HG03039 (cell line): Measurements from ENCODE around the gene REPS2.

Source experiments
- ATAC-seq: cut with Tn5 transposase; IDR thresholded peaks from one replicate; pipeline ENCODE4 v1.9.1; 2021; ENCODE audit warnings: mild to moderate bottlenecking, moderate library complexity; ENCODE audit not compliant: unreplicated experiment

The REPS2 gene

DNA sequence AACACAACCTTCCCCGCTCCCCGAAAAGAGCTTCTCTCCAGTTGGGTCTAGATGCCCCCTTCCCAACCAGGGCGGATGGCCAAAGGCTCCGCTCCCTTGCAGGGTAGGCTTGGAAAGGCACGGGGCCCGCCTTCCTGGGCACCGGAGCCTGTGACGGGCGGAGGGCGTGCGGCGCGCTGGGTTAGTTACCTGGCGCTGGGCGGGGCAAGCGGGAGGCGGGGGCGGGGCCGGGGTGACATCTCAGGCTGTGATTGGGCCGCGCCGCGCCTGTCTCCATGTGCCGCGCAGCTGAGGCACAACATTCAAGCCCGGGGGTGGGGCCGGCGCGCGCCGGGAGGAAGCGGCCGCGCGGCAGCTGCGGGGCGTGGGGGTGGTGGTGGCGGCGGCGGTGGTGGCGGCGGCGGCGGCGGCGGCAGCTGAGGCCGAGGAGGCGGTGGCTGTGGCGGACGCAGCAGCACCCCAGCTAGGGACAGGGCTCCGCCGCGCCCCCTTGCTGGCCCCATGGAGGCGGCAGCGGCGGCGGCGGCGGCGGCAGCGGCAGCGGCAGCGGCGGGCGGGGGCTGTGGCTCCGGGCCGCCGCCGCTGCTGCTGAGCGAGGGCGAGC is at the start of gene REPS2:
Gene REPS2, plus strand, starts transcription at position 298 of the 604 bp plus-strand sequence. Its CDS starts 204 bp downstream, at position 502.
- peak; percentile 94 for ATAC-seq

DNA sequence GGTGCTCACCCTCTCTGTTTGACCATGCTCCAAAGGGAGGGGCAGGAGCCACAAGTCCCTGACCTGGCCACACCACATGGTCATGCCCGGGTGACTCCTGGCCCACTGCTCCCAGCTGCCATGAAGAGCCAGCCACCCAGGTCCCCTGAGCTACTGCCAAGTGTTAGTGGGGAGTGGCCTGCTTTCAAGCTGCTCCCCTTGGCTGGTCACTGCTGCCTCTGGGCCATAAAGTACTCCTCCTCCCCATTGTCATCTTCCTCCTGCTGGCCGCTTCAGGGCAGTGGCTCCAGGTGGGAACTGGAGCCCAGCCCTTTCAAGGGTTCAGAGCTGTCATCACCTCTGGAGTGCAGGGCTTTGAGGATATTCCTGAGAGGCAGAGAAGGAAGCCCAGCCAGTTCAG is 49.0 kb upstream of the REPS2 start:
- no peak for ATAC-seq

DNA sequence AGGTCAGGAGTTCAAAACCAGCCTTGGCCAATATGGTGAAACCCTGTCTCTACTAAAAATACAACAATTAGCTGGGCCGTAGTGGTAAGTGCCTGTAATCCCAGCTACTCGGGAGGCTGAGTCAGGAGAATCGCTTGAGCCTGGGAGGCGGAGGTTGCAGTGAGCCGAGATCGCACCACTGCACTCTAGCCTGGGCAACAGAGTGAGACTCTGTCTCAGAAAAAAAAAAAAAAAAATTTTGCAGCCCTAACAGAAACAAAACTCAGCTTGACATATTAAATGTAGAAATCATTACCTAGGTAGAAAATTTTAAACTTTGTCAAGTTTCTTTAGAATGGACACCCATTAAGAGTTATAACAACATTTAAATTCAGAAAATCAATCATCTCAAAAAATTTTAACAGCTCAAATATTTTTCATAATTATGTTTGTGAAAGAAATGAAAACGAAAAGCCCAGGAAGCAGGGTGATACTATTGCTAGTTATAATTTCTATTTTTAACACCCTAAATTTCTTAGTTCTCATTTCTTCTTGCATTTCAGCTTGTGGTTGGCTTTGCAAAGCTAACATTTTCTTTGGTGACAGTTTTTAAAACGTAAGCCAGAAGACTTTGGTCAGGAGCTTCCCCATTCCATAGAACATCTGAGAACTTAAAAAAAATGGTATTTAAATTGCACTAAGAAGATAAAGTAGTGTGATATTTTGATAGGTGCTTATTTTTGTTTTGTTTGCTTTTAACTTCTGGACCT is 43.0 kb upstream of the REPS2 start:
- ATAC-seq: no peak

DNA sequence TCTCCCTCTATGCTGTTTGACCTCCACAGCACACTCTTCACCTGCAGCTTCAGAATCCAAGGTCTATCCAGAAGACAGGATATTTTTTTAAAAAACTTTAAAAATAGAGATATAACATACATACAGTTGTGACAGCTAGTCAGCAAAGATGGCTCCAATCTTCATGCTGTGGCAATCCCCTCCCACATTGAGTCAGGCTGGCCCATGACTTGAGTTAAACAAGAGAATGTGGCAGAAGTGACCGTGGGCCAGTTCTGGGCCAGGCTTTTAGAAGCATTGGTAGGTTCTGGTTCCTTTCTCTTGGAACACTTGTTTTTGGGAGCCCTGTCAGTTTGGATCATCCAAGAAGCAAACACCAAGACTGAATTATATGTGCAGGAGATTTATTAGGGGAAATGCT is 36.1 kb upstream of the REPS2 start:
- ATAC-seq: no peak

DNA sequence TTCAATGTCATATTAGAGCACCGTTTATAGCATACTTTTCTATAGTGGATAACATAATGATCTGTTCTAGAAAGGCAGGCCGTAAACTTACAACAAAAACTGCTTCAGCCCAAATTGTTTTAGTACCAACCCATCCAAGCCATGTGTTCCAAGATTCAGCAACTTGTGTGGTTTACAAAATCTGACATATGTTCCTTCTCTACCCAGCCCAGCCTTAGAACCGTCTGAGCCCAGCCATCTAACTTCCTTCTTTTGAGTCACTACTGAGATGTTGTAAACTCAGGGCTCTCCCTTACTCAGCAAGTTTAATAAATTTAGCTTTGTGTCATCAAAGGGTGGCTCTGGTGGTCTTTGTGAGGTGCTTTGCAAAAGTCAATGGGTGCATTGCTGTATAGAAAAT is 32.4 kb upstream of the REPS2 start:
- ATAC-seq: no peak

DNA sequence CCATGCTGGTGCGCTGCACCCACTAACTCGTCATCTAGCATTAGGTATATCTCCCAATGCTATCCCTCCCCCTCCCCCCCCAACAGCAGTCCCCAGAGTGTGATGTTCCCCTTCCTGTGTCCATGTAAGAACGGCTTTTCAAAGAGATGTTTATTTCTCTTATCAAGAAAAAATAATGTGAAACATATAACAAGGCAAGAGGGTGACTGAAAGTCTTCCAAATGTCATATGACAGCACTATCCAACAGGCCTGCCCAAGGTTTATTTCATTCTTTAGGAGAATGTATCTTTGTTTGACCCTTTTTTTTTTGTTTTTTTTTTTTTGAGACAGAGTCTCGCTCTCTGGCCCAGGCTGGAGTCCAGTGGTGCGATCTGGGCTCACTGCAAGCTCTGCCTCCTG is 29.9 kb upstream of the REPS2 start:
- no peak for ATAC-seq

DNA sequence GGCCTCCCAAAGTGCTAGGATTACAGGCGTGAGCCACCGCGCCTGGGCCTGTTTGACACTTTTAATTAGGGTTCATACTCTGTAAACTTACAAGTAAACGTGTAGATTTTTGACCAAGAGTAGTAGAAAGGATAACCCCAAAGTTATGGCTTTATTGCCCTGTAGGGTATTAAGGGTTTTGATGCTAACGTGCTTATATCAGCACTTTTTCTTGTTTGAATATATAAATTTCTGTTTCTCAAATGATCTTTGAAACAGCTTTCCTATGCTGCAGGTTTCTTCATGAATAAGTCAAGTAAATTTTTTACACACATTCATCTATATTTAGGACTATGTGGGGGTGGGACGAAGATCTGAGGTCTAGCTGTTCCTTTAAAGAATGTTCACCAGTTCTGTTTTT is 29.3 kb upstream of the REPS2 start:
- ATAC-seq: no peak

DNA sequence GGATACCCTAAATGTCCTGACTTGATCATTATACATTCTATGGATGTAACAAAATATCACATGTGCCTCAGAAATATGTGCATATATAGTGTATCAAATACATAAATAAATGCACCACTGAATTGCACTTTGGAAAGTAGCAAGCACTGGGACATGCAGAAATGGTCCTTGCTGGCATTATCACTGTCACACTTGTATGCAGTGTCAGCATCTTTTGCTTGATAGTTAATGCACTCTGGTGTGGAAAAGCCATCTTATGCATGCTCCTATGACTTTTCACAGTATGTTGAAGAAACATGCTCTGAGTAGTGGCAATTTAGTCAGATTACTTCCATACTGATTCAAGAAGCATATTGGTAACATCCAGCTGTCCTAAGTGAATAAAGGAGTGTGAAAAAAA is 27.5 kb upstream of the REPS2 start:
- no peak for ATAC-seq

DNA sequence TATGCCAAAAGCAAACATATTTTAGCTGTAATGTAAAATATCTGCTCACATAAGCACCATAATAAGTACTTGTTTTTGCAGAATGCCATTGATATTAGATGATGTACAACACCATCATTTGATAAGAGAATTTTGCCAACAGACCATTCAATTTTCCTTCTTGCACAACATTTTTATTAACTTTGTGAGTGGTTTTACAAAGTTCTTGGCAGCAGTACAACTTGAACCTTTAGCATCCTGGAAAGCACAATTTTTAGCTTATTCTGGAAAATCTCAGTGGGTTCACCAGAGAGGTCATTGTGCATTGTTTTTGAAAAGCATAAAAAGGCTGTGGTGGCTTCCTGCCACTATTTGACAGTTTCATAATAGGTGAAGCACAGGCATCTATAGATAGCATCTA is 26.4 kb upstream of the REPS2 start:
- ATAC-seq: no peak

DNA sequence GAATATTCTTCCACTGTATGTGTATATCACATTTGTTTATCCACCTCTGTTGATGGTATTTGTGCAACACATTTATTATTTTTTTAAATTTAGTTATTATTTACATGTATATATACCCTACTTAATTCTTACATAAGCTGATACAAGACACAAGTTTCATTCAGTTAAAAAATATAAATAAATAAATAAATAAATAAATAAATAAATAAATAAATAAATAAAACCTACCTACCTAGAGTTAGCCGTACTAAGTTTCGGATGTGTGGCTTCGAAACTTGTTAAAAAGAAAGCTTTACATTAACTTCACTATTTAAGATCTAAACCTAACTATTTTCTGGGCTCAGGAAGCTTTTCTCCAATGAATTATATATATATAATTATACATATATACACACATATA is 23.3 kb upstream of the REPS2 start:
- no peak for ATAC-seq

DNA sequence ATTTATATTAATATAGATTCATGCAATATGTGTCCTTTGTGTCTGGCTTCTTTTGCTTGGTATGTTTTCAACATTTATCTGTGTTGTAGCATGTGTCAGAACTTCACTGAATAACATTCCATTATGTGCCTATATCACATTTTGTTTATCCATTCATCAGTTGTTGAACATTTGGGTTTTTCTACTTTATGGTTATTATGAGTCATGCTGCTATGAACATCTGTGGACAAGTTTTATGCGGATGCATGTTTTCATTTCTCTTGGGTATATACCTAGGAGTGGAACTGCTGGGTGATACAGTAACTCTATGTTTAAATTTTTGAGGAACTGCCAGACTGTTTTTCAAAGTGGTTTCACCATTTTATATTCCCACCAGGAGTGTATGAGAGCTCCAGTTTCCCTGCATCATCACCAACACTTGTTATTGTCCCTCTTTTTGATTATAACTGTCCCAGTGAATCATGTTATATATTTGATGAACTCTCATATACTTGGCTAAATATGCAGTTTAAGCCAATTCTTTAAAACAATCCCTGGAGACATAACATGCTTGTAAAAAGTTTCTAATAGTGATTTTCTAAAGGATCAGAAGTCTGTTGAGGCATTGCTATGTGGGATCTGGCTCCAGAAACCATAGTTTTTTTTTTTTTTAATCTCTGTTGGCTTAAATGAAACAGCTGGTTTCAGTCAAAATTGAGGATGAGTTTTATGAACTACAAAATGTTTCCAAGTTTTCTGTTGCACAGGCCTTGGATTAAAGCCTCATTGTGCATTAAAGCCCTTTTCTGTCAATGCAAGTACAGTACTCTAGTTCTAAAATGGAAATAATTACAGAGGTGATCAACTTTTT is 21.6 kb upstream of the REPS2 start:
- no peak for ATAC-seq

DNA sequence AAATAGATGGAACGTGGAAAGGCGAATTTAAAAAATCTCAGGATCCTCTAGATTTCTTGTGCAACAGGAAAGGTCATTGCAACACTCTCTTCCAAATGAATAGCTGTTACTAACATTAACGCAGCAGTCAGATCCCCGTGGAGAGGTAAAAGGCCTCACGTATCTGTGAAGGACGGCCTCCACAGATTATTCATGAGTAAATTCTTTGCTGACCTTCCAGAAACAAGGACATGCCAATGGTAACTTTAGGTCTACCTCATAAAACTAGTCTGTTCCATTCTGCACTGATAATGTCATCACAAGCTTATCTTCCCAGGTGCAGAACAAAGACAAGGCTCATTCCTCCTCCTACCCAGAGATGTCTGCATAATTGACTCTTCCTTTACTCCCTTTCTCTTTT is 16.1 kb upstream of the REPS2 start:
- ATAC-seq: no peak

DNA sequence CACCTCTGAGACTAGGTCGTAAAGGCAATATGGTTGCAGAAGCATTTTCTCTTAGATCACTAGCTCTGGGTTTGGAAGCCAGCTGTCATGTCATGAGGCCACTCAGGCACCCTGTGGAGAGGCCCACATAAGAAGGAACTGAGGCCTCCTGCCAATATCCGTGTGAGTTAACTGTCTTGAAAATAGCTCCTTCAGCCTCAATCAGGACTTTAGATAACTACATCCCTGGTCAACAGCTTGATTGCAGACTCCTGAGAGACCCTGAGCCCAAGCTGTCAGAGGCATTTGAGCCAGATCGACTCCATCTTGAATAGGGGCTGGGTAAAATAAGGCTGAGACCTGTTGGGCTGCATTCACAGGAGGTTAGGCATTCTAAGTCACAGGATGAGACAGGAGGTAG is 15.1 kb upstream of the REPS2 start:
- no peak for ATAC-seq

DNA sequence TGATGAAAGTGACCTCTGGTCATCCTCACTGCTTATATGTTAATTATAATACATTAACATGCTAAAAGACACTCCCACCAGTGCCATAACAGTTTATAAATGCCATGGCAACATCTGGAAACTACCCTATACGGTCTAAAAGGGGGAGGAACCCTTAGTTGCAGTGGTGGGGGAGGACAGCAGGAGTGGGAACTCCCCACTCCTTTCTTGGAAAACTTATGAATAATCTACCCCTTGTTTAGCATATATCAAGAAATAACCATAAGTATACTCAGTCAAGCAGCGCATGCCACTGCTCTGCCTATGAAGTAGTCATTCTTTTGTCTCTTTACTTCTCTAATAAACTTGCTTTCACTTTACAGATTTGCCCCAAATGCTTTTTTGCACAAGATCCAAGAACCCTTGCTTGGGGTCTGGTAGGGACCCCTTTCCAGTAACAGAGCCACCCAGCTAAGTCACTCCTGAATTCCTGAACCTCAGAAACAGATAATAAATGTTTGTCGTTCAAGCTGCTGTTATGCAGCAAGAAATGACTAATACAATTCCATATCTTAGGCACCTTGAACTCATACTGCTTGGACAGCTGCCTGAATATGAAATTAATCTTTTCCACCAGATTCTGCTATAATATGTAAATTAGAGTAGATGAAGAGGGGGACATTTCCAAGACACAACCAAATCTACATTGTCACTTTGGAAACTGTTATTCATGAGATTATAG is 14.4 kb upstream of the REPS2 start:
- no peak for ATAC-seq

DNA sequence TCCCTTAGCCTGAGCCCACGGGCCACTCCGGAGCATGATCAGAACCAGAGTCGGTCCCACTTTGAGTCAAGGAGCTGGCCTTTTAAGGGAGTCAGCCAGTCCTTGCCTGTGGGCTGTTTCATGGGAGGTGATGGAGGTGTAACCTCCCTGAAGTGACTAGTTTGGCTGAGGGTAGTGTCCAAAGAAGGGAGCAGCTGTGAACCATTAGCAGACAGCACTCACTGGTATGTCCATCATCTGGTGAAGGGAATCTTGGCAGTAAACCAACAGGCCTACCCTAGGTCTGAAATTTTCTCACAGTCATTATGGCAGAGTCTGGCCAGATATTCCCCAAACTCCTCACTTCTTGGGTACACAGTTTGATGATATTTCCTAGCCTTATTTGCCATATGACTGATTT is 12.3 kb upstream of the REPS2 start:
- no peak for ATAC-seq

DNA sequence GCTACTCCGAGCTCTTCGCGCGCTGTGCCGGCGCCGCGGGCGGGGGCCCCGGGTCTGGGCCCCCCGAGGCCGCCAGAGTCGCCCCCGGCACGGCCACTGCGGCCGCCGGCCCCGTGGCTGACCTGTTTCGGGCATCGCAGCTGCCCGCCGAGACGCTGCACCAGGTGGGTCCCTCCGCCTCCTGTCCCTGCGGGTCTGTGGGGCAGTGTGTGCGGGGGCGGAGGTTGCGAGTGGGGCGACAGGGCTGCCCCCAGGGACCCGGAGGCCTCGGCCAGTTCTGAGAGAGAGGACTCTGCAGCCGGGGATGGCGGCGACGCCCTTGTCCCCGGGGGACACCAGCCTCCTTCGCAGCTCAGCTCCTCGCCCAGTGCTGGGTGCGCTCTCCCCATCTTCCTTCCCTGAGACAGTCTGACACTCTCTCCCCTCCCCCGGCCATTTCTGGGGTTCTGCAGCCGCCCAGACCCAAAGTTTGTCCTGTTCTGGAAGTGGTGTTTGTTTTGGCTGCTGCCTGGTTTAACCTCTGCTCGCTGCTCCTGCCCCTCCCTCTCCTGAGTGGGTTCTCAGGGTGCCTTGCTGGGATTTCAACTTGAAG is 609 bp downstream of the REPS2 start:
- ATAC-seq: peak; percentile 15

DNA sequence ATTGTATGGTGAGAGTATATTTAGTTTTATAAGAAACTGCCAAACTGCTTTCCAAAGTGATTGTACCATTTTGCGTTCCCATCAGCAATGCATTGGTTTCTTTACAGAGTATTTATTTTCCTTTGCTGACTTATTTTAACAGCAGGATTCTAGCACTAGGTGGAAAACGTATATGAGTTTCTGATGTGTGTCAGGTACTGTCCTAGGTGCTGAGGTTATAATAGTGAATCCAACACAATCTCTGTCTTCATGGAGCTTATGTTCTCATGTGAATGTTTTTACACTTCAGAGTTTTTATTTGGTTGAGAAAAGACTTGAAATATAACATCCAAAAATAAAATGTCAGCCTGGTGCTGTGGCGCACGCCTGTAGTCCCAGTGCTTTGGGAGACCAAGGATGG is 4.0 kb downstream of the REPS2 start:
- ATAC-seq: no peak

DNA sequence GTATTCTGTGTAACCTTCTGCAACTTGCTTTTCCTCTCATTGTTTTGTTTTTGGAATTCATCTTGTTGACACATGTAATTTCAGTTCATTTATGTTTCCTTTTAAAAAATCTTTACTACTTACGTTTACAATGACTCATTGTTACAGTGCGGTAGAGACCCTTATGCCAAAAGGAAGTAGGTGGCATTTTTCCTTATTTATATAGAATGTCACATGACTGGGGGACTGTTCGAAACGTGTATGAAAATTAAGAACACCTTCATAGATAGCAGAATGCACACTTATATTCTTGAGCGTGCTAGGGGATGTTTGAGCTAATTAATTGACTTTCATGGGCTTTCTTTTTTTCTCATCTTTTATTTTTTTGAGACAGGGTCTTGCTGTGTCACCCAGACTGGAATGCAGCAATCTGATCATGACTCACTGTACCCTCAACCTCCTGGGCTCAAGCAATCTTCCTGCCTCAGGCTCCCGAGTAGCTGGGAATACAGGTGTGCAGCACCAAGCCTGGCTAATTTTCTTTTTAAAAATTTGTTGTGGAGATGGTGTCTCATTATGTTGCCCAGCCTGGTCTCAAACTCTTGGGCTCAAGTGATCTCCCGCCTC is 7.3 kb downstream of the REPS2 start:
- ATAC-seq: no peak

DNA sequence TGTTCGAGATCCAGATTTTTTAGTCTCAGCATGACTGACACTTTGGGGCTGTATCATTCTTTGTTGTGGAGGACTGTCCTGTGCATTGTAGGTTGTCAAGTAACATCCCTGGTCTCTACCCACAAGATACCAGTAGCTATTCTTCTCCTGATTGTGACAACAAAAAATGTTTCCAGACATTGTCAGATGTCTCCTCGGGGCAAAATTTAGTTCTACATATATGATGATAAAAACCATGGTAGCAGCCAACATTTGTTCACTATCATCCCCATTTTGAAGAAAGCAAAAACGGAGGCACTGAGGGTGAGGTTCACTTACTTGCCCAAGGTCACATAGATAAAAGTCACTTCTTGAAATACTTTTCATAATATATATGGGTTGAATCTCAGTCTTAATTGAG is 11.3 kb downstream of the REPS2 start:
- ATAC-seq: no peak

DNA sequence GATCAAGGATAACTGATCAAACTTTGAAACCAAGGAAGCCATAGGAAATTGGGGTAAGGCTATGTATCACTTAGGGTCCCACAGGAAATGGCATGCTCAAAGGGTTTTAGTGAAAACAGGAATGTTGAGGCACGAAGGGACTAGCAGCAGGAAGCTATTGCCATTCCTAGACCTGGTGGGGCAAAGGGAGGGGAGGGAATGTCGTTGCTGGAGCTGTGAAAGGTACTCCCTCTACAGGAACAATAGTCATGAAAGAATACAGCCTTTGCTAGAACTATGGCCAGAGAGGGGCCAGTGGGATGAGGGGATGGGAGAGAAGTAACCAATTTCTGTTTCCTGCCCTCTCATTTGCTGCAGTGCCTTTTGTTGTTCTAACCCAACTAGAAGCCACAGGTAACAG is 11.9 kb downstream of the REPS2 start:
- ATAC-seq: no peak
